Measurements from ENCODE around the gene CDH18. TPM values are rescaled to one million over a fixed set of nuclear protein-coding genes. Genes with fewer than 3 reads are reported as not detected.

The CDH18 gene
- total and polyA plus RNA-seq, 2 of the 13 experiments (the other 11 are each of a cell fraction or from before 2014, with no cell fraction given) = not detected

GRCh38 chr5:19880859-19881436 is 107.1 kb downstream of the CDH18 start (continued):
- TF ChIP-seq CBX5 (CRISPR knock-in tag; IDR thresholded peaks at IDR 0.05; ENCODE audit: borderline replicate concordance) (no peak), ATF7 (IDR thresholded peaks at IDR 0.05) (no peak), ATF7 (CRISPR knock-in tag; IDR thresholded peaks at IDR 0.05) (no peak), ZNF616 (CRISPR knock-in tag; IDR thresholded peaks at IDR 0.05; ENCODE audit: low read depth) (no peak), ZGPAT (CRISPR knock-in tag; IDR thresholded peaks at IDR 0.05) (peak; percentile 70), MIER2 (CRISPR knock-in tag; IDR thresholded peaks at IDR 0.05) (no peak), ZSCAN21 (CRISPR knock-in tag; IDR thresholded peaks at IDR 0.05; ENCODE audit: borderline replicate concordance) (no peak), DDIT3 (CRISPR knock-in tag; IDR thresholded peaks at IDR 0.05) (no peak), ZBTB14 (CRISPR knock-in tag; IDR thresholded peaks at IDR 0.05) (no peak), SPEN (CRISPR knock-in tag; IDR thresholded peaks at IDR 0.05; ENCODE audit: low read depth) (no peak), ZSCAN12 (CRISPR knock-in tag; IDR thresholded peaks at IDR 0.05) (no peak), DRAP1 (CRISPR knock-in tag; IDR thresholded peaks at IDR 0.05) (no peak), ZNF326 (CRISPR knock-in tag; IDR thresholded peaks at IDR 0.05; ENCODE audit: borderline replicate concordance) (no peak), ZNF501 (CRISPR knock-in tag; IDR thresholded peaks at IDR 0.05) (no peak), ARNT2 (CRISPR knock-in tag; IDR thresholded peaks at IDR 0.05; ENCODE audit: low read depth) (no peak), ZNF577 (CRISPR knock-in tag; IDR thresholded peaks at IDR 0.05; ENCODE audit: borderline replicate concordance, low read depth) (no peak), FOSL2 (CRISPR knock-in tag; IDR thresholded peaks at IDR 0.05) (no peak), ZNF609 (CRISPR knock-in tag; IDR thresholded peaks at IDR 0.05; ENCODE audit: borderline replicate concordance) (peak; percentile 90), ATF3 (CRISPR knock-in tag; IDR thresholded peaks at IDR 0.05) (no peak), NFE2L1 (CRISPR knock-in tag; IDR thresholded peaks at IDR 0.05; ENCODE audit: borderline replicate concordance) (no peak), ZFP36L1 (CRISPR knock-in tag; IDR thresholded peaks at IDR 0.05) (no peak)
